Measurements from ENCODE around the gene PSMD14. TPM values are rescaled to one million over a fixed set of nuclear protein-coding genes. Genes with fewer than 3 reads are reported as not detected.

The PSMD14 gene
- total RNA-seq, result 10 to 100 TPM; 45.3 to 48.1 TPM

GRCh38 chr2:161308178-161308955 is at the start of gene PSMD14:
Gene PSMD14, plus strand, starts transcription at chr2:161308425. Its CDS starts 10,401 bp downstream, at chr2:161318826.

GRCh38 chr2:161415987-161416707 is 107.9 kb downstream of the PSMD14 start, which contains the start of gene TBR1:
Gene TBR1, plus strand, starts transcription at chr2:161416297. Its CDS starts 114 bp downstream, at chr2:161416411.

Other genes with a start within 250 kb of the PSMD14 start
- 10 to 100 TPM; 74.1 to 75.7 TPM for gene TANK, start 148.0 kb upstream of the PSMD14 start, total RNA-seq
- gene TBR1, start 107.9 kb downstream of the PSMD14 start, total RNA-seq, result under 1 TPM in 1 of 2 experiments, not detected in 1; 0.18 TPM

All from activated naive CD4-positive, alpha-beta T cell treated with anti-CD3 and anti-CD28 coated beads, Interleukin-2, amount 10 ng/mL, durations not matched to agents 5 hours and 36 hours (primary cell).